Endothelial cell of hepatic sinusoid (primary cell): ENCODE measurements around the gene EXTL2.
"Not testable (repeated sequence)": the region's sequence is repeated elsewhere in the genome, so short reads cannot be mapped to it uniquely, and the experiment has no call there.

ENCODE experiments used
- in situ Hi-C: cut with HindIII; loops from 2 replicates; pipeline ENCODE4 v1.10.0; 2017; ENCODE audit warnings: low sequenced_read_pairs

Gene EXTL2

DNA sequence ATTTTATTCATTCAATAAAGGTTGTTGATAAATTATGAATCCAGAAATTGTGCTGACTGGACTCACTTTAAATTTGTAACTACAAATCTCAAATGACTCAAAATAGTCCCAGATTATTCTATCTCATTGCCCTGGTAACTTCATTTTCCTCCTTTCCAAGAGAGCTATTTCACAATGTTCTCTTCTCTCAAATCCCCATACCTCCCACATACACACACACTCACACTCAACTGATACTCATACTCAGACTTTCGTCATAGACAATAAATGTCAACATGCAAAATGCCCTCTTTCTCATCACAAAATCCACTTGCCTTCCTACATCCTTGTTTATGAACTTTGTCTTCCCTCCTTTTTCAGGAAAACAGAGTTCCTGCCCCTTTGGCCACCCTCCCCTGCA lies 33.3 kb downstream of the EXTL2 start:
- in situ Hi-C loops = loop anchor here (5.0 kb wide), 3 partner anchors 79 to 399 kb away; no protein-coding TSS in a partner anchor

DNA sequence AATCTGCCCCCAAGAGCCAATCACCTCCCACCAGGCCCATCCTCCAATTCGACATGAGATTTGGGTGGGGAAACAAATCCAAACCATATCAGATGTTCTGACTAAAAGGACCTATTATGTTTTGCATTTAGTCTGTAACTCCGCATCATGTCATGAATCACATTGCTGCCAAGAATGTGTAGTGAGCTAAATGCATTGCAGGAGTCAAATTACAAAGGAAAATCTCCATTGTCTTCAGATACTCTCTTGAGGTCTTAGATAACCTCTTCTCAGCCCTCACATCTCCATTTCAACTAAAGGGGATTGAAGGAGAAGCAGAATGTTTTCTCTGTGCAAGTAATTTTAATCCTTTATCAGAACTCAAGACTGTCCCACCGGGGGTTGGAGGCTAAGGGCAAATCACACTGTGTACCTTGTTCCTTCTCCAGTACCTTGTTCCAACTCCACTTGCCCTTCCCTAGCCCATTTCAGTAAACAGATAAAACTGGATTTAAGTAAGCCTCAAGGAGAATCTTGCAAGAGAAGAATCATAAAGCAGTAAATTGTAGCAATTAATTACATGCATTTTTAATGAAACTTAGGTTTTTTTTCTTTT lies 34.1 kb downstream of the EXTL2 start:
- in situ Hi-C loops = loop anchor here (5.0 kb wide), 3 partner anchors 78 to 398 kb away; no protein-coding TSS in a partner anchor

DNA sequence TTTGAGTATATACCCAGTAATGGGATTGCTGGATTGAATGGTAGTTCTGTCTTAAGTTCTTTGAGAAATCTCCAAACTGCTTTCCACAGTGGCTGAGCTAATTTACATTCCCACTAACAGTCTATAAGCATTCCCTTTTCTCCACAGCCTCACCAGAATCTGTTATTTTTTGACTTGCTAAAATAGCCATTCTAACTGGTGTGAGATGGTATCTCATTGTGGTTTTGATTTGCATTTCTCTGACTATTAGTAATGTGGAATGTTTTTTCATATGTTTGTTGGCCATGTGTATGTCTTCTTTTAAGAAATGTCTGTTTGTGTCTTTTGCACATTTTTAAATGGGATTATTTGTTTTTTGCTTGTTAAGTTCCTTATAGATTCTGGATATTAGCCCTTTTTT lies 39.5 kb downstream of the EXTL2 start:
- in situ Hi-C loops = not testable (repeated sequence)

DNA sequence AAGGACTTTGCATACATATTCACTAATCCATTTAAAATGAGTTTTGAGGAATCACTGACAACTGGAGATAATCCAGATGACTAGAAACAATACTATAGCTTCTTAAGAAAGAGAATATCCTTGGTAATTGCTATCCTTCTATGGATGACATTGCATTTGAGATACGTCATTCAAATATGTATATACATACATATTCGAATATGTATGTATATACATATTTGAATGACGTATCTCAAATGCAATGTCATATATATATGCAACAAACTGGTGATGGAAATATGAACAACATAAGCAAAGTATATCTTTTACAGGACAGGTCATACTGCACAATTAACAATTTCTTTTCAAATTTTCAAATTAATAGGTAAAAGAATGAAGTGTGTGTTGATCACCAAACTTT lies 41.7 kb downstream of the EXTL2 start:
- in situ Hi-C loops = no loop called here

GRCh38 chr1:100851726-100852125 lies 42.9 kb downstream of the EXTL2 start:
- in situ Hi-C loops = no loop called here

DNA sequence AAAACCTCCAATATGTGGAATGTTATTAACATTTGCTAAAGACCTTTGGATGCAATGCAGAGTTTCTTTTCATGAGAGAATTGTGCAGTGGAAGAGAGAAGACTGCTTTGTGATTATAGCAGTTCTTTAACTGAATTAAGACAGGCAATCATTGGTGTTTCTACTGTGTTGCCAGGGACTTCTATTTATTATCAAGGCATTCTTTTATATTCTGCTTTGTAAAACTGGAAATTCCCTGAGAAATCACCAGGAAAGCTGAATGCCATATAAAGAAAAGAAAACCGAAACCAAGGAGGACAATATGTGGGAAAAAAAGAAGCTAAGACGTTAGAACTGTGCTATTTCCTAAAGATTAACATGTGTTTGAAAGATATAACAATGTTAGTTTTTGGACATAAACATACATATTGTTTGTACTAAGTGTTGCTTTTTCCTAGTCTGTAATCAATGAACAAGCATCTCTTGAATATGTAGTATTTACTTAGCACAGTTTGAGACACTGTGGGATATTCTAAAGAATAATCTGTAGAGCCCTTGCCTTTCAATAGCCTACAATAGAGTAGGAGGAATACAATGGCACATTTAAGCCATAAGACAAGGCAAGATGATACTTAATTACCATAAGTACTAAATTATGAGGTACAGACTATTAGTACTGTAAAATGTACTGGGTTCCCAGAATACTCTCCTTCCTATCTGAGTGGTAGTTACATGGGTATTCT lies 47.1 kb downstream of the EXTL2 start:
- in situ Hi-C loops = no loop called here

- in situ Hi-C loops = not testable (repeated sequence)
Measured at GRCh38 chr1:100843160-100843559, 51.5 kb downstream of the EXTL2 start.

GRCh38 chr1:100835866-100836842 lies 58.5 kb downstream of the EXTL2 start:
- in situ Hi-C loops = no loop called here

GRCh38 chr1:100834777-100835660 lies 59.6 kb downstream of the EXTL2 start:
- in situ Hi-C loops = no loop called here

DNA sequence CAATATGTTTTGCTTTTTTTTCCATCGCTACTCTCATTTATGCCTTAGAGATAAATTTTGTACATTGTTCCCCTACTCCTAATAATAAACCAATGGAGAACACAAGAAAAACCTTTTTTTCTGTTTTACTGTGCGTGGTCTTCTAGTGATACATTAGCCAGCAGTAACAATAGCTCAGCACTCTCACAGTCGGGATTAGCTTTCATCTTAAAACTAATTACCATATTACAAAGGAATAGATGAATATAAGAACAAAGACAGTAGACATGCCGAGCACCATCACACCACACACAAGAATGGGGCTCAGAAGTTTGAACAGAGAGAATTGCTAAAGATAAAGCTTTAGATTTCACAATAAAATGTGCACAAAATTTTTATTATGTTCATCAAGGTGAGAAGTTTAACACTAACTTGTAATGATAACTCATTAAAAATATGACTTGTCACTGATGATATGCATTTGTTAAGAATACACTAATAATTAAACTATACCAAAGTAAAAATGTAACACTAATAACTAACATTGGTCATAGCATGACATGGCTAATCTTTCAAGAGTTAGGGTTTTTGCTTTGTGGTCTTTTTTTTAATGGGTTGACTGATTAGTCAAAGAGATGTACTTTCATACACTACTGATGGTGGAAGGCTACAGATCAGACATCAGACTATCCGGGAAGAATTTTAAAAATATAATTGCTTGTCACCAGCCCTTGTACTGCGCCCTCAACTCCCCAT lies 61.8 kb downstream of the EXTL2 start:
- in situ Hi-C loops = no loop called here

DNA sequence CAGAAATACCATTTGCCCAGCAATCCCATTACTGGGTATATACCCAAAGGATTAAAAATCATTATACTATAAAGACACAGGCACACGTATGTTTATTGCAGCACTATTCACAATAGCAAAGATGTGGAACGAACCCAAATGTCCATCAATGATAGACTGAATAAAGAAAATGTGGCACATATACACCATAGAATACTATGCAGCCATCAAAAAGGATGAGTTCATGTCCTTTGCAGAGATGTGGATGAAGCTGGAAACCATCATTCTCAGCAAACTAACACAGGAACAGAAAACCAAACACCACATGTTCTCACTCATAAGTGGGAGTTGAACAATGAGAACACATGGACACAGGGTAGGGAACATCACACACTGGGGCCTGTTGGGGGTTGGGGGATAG lies 69.0 kb downstream of the EXTL2 start:
- in situ Hi-C loops = not testable (repeated sequence)
